GM19239 (cell line): ENCODE measurements around the gene C1orf116.

Source experiments
- DNase-seq: peaks from one replicate; pipeline ENCODE4 v3.0.0; 2011; ENCODE audit warnings: low spot score; ENCODE audit not compliant: insufficient read length
- FAIRE-seq: peaks from 2 replicates; lab custom pipeline; 2011; peaks lifted over from hg19 to GRCh38; lab: Jason Lieb, UNC

C1orf116 gene

DNA sequence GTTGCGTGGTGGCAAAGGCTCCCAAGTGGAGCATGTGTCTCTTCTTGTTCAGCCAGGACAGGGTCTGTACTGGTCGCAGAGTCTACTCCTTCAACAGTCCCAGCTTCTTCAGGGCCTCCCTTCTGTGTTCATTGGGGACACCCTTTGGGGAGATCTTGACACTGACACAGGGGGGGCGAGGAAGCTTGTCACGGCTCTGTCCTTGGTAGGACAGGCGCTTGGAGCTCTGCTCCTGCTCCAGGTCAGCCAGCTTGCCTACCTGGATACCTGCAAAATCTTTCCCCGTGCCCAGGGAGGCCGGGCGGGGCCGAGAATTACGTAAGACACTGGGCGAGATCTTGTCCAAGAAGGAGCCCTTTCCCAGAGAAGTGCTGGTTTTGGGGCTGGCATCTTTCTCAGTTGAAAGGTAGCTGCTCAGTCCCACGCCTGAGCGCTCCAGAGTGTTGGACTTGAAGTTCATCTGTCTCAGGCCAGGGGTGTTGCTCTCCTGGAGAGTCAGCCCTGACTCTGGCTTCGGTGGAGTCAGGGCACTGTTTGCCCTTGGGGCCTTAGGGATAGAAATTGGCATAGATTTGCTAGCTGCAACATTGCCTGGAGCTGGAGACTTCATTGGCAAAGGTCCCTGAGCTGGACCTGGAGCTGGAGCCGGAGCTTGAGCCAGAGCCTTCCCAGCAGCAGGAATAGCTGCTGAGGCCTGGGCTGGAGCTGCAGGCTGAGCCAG, 10.5 kb downstream of the C1orf116 start:
- no peak for DNase-seq
- no peak for FAIRE-seq

DNA sequence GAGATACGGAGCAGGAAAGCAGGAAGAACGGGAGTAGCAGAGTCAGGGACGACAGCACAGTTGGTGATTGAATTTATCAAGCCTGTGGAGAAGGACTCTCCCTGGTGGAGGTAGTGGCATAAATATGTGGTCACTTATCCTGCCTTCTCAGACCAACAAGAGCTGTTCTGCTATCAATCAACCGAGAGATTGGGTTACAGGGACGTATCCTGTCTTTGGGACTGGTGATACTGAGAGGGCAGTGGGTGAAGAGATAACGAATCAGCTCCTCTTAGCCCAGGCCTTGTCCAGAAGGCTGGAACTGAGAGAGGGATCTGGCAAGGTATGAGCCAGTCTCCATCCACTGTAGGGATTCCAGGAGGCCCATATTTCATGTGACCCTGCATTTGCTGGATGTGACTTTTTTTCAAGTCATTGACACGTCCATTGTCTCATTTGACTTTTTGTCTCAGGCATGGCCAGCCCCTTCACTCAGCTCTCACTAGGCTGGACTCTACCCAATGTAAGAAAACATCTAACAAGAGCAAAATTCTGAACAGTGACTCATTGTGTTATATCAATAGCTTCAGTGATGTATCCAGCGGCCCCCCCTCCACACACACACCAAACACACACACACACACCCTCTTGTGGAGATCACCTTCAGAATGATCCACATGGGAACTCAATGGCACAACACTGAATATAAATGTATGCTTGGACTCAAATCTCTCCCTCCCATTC, 11.3 kb downstream of the C1orf116 start:
- FAIRE-seq (no peak), DNase-seq (no peak)

DNA sequence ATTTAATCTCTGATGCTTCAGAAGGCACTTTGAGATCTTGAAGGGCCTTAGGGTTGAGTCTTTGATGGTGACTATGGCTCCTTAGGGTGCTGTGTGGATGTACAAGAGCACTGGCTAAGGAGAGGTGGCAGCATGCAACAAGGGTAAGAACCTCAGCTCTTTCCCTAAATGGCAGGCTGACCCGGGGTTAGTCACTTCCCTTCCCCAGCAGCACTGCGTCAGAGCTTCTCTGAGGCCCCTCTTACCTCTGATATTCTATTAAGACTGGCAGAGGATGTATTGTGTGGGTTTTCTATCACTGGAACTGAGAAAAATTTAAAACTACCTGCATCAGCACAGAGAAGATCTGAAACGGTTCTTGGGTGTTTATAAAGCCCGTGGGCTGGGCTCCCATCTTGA, 11.8 kb downstream of the C1orf116 start:
- no peak for DNase-seq
- no peak for FAIRE-seq

DNA sequence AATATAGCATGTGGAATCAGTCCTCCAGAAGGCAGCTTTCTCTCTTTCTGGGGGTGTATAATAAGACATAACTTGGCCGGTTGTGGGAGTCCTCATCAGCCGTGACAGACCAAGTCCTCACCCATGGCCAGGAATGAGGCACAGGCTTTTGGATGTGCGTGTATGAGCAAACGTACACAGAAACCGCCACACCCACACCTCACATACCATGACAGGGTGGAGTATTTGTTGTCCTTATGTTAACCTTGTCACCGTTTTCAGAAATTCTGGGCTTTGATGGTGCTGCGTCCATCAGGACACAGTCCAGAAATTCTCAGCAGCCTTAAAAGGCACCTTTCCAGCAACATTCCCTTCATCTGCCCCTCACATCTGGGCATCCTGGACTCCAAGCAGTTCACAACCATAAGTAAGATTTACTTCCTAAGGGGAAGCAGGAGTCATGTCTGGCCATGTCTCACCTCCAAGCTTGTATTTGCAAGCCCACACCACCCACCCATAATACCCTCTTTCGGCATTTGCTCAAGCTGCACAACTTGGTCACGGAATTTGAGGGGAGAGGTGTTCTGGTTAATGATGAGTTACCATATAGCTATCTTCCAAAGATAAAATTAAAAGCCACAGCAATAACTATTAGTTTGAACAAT, 12.4 kb downstream of the C1orf116 start:
- no peak for DNase-seq

DNA sequence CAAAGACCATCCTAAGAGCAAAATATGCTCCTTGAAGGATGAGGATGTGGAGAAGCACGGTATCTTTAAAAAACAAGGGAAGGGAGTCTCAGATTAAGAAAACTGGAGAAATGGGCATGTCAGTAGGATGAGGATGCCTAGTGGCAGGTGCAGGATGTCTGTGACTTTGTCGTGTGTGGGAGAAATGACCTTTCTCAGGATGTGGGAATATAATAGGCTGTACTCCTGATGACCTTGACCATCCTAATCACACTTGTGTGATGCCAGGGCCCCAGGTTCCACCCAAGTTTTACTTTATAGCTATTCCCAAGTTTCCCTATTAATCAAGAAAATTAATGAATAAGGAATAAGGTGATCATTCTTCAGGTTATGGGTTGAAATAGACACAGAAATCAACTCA, 12.9 kb downstream of the C1orf116 start:
- DNase-seq, result no peak
- no peak for FAIRE-seq

More for the DNA sequence above, 12.4 kb downstream of the C1orf116 start:
- FAIRE-seq, result no peak

DNA sequence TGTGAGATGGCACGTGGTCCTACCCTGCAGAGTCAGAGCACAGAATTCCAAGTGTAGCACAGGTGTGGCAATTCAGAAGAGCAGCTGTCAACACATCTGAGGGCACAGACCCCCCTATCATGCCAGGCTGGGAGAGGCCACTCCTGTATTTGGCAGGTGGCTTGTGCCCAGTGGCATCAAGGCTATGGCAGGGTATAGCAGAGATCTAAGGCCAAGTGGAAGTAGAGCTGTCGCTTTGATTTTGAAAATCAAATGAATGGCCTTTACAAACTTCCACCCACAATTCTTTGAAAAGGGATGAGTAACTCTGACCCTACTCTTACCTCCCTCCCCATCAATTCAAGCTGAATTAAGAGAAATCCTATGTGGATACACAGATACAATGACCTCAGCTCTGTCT, 13.4 kb downstream of the C1orf116 start:
- no peak for FAIRE-seq
- DNase-seq, result no peak

DNA sequence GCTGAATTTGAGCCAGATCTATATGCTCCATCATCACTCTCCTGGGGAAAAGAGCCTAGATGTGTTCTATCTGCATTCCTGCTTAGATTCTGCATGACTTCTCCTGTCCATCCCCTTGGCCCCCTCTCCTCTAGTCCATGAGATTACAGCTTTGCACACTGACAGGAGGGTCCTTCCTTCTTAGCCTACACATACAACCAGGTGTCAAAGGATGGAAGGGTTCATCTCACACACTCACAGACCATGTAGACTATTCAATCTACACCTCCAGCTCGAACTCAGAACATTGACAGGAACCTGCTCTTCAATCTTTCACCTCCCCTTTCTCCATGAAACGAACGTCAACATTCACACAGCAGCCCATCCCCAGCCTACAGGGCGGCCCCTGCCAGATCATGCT, 13.8 kb downstream of the C1orf116 start:
- no peak for FAIRE-seq
- DNase-seq, result no peak

DNA sequence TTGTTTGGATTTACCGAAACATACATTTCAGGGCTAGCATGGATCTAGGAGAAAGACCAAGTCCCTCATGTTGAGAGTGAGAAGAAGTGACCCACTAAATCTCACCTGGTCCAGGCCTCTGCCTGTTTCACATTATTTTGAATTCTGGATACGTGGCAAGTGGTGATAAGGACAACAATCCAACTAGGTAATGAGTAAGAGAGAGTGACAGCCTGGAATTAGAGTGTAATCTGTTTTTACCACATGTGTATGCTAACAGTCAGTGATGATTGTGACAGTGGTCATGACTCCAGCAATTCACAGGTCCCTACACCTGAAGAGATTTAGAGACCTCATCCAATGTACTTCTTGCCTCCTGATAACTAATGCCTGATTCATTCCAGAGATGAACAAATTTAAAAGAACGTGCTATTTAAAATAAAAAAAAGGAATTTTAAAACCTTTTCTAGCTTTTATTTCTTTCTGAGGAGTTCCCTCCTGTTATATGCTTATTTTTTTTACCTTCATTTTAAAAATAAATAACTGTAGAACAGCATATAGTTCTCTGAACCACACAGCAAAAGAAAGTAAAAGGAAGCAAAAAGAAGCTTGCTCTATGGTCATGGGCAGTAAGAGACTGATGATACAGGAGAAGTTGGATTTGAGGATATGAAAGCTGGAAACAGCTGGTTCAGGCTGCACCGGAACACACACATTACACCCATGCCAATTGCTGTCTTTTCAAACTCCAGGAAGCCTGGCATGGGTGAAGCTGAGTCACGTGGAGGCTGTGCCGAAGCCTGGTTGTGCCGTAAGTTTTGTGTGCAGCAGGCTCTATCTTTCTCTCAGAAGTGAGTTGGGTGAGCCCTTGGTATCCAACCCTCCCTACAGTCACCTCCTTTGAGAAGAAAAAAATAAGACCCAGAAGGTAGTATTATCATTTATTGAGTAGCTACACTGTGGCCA, 14.7 kb downstream of the C1orf116 start:
- FAIRE-seq (no peak), DNase-seq (no peak)

DNA sequence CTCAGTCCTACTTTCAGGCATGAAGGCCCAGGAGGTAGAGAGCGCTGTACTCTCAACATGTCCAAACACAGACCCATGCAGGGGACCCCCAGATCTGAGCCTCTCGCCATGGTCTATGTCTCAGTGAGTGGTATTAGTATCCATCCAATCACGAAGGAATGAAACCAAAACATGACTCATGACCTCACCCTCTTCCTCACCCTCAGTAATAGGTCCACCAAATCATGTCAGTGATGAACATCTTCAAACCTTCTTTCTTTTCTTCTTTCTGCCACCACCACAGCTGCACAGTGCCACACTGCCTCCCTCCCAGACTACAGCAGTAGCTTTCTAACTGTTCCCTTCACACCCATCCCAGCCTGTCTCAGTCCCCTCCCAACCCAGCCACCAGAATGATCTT, 16.8 kb downstream of the C1orf116 start:
- DNase-seq, result no peak
- no peak for FAIRE-seq

DNA sequence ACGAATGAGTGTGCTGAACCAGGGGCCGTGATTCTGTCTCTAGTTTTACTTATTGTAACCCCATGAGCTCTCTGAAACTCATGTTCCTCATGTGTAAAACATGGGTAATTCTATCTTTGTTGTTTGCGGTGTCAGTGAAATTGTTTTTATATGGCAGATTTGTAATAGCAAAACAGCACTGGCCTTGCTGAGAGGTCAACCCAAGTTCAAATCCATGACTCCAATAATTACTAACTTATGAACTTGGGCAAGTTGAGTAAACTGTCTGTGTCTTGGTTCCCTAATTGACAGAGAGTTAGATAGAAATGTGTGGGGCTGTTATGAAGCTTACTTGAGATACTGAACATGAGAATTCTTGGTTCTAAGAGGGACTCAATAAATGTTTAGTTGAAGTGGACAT, 17.8 kb downstream of the C1orf116 start:
- DNase-seq (no peak), FAIRE-seq (no peak)

DNA sequence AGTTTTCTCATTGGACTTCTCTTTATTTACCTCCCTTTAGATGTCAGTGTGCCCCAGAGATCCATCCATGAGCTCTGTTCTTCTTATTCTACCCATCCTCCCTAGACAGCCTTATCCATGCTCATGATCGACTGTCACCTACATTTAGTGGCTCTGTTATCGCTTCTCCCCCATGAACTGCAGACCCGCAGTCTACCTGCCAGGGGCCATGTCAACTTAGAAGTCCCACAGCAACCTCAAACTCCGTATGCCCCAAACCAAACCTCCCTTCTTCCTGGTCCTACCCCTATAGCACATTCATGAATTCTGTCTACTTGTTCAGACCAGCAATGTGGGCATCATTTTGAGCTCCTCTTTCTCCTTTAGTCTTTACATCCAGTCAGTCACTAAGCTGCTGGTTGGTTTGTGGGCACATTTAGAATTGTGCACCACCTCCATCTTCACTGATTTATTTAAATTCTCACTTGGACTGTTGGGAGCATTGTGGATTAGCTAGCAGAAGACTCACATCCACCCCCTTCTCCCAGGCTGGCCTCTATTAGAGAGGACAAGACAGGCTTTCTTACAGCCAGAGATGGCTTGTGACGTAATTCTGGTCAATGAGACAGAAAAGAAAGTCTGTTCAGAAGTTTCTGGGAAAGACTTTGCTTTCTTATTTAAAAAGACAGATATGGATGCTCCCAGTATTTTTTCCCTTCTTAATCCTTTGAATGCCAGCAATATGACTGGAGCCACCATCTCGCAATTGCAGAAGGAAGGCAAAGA, 19.1 kb downstream of the C1orf116 start:
- DNase-seq (no peak), FAIRE-seq (no peak)

DNA sequence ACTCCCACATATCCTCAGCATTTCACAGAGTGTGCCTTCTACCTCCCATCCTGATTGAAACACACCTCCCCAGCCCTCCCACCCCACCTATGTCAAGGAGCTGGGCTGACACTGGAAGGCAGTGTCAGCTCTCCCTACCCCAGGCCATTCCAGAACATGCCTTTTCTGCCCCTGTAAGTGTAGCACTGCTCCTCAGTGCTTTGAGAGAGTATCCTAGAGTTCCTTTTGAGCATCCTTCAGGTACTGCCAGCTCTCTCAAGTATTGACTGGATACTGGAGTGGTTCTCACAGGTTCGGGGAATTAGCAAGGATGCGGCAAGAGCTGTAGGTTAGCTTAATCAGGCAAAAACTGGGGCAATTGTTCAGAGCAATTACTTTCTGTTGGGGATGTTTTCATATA, 21.8 kb downstream of the C1orf116 start:
- DNase-seq, result no peak
- FAIRE-seq, result no peak

DNA sequence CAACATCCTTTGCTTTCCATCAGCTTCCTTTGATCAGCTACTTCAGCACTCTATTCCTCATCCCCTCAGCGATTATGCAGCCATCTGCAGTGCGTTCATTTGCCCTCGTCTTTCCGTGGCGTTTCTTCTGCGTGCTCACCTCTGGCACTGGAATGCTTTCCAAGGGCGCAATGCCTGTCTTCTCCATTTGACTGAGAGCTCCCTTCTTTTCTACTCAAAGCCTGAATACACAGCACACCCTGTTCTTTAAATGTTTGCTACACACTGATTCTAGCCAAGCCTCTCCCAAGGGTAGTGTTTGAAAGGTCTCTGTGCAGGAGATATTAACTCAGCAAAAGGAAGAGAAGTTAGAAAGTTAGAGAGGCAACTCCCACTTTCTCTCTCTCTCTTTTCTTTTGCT, 22.6 kb downstream of the C1orf116 start:
- DNase-seq (no peak), FAIRE-seq (no peak)

DNA sequence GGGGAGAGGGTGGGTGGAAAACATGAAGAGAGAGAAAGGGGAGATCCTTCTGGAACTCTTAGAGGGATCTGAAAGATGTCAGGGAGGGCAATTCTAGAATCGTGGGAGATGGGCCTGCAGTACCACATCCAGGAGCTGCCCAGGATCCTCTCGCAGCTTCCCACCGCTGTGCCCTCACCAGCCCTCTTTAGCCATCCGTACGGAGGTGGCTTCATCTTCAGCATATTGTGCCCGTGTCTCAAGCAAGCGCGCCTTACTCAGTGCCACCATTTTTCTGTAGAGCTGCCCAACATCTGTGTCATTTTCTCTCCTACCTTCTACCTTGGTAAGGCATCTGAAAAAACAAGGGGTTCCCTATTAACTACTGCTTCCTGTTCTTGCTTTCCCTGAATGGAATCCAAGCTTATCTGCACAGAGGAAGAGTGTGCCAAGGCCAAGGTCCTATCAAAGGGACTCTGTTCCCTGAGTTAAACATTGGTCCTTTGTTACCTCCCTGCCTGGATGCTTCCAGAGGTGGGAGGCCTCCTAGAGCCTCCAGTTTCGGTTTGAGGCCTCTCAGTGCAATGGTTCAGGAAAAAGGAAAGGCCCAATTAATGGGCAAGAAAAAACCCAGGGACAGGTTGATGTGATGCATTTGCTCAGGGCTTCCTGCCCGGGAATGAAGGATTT, 23.2 kb downstream of the C1orf116 start:
- no peak for DNase-seq
- no peak for FAIRE-seq

DNA sequence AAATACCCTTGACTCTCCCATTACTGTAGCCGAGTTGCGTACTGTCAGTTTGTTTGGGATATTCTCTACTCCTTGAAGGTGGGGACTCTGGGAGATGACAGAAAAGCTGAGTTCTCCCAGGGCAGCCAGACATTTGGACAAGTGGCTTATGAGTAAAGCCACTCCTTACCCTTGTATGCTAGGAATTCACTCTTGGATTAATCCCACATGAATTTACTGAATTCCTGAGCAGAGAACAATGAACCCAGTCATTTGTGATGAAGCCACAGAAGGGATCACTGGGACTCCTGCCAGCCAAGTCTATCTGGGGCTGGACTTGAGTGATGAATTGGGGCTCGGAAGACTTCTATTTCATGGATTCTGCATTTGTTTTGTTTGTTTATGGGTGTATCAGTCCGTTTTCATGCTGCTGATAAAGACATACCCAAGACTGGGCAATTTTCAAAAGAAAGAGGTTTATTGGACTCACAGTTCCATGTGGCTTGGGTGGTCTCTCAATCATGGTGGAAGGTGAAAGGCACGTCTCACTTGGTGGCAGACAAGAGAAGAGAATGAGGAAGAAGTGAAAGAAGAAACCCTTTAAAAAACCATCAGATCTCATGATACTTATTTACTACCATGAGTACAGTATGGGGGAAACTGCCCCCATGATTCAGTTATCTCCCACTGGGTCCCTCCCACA, 25.1 kb downstream of the C1orf116 start:
- FAIRE-seq (no peak), DNase-seq (no peak)

DNA sequence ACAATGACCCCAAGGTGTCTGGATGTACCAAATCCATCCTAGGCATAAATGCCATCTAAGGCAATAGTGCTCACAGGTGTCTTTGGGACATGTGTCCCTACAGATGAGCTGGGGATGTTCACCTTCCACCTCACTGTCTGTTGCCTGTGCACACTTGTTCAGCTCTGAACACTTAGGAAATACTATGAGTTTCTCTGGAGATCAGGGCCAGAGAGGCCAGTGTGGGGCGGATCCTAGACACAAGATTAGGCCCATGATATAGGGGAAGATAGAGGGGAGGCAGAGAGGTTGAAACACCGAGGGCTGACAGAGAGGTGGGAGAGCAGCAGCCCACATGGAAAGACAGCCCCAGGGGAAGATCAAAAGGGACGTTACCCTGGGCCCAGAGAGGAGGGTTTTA, 25.6 kb downstream of the C1orf116 start:
- FAIRE-seq, result no peak
- no peak for DNase-seq

DNA sequence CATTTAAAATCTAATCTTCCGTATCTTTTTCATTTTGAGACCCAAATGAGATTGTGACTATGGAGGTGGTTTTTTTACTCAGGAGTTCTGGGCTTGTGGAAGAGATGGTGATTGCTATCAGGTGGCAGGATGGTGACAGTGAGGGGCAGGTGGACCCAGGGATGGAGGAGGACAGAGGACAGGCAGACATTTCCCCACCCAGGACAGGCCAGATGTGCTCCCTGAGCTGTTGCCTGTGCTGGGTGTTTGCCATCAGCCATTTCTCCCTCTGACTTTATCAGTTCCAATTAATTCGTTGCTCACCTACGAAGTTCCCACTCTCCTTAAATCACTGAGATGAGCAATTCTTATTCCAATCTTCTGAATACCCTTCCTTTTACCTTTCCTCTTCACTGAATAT, 26.5 kb downstream of the C1orf116 start:
- FAIRE-seq (no peak), DNase-seq (no peak)

DNA sequence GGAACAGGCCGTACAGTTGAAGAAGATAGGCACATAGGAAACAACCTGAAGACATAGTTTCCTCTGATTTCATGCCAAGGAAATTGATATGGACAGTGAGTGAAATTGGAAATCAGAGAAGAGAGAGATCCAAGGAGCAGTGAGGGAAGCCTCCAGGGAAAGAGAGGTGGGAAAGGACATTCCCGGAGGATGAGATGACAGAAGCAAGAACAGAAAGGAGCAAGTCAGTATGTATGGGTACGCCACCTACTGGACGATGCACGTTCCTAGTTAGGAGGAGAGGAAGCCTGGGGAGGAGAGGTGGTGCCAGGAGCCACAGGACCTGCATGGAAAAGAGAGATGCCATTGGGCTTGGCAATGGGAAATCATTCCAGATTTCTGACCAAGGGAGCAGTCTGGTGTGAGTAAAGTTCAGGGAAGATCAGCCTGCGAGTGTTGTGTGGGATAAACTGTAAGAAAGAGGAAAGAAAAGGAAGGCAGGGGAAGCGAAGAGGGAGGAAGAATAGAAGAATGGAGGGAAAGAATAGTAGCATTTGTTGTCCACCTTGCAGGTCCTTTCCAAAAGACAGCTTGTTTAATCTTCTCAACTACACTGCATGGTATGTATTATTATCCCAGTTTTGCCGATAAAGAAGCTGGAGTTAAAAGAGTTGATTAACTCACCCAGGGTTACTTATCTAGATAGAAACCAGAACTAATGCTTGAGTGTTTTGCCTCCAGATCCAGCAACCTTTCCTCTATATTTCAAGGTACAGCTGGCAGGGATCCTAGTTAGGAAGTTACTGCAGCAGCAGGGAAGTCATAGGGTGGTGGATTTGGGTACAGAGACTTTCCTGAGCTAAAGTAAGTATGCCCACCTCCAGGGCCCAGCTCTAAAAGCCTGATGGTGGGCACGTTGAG, 27.4 kb downstream of the C1orf116 start:
- FAIRE-seq (peak; percentile 63), DNase-seq (peak; percentile 27)
